RPMI8226 (cell line): ENCODE results near the gene MDM4.
"Not testable (repeated sequence)": the region's sequence is repeated elsewhere in the genome, so short reads cannot be mapped to it uniquely, and the experiment has no call there.

Experiments
- DNase-seq: peaks from one replicate; pipeline ENCODE4 v3.0.0-alpha.2; 2015

The MDM4 gene

DNA sequence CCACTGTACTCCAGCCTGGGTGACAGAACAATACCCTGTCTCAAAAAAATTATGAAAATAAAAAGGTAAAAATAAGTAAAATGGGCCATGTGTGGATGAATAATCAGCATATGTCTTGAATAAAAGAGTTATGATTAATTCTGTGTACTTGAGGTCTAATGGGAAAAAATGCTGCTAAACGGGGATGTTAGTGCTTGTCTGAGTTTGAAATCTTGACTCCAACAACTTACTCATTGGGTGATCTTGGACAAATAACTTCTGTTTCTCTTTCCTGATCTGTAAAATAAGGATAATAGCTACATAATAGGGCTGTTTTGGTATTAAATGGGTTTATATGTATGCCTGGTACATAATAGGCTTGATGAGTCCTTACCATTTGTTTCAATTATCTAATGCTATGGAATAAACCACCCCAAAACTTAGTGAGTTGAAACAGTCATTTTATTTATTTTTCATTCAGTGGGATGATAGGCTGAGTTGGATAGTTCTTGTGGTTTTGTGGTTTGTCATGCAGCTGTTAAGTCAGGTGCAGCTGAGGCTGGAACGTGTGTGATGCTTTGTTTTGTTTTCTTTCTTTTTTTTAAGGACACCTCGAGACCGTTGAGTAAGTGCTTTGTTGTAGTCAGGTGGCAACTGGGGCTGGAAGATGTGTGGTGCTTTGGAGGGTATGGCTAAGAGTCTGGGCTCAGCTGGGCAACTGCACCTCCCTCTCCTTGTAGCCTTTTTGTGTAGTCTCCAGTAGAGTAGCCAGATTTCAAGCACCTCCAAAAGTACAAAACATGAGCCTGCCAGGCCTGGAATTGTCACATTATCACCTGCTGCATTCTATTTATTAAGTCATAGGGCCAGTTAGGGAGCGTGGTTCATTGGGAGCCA lies 4.9 kb downstream of the MDM4 start:
- DNase-seq = peak; percentile 96

- DNase-seq = not testable (repeated sequence)
Measured at GRCh38 chr1:204521941-204522521, 5.8 kb downstream of the MDM4 start.

DNA sequence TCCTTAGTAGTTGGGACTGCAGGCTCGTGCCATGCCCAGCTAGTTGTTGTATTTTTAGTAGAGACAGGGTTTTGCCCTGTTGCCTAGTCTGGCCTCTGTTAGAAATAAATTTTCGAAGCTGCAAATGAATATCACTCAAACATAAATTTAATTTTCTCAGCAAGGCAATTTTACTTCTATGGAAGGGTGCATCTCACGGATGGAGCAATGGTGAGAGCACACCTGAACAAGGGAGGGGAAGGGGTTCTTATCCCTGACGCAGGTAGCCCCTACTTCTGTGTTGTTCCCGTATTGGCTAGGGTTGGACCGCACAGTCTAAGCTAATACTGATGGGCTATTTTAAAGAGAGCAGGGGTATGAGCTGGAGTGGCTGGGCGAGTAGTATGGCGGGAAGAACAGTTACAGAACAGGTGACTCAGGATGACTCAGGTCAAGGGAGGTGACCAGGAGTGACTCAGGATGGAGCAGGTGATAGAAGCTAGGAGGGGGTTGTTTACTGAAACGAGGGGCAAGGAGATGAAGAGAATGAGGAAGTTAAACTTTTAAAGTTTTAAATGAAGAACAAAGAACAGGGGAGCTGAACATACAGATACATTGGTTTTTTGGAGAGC lies 7.5 kb downstream of the MDM4 start:
- peak; percentile 40 for DNase-seq

DNA sequence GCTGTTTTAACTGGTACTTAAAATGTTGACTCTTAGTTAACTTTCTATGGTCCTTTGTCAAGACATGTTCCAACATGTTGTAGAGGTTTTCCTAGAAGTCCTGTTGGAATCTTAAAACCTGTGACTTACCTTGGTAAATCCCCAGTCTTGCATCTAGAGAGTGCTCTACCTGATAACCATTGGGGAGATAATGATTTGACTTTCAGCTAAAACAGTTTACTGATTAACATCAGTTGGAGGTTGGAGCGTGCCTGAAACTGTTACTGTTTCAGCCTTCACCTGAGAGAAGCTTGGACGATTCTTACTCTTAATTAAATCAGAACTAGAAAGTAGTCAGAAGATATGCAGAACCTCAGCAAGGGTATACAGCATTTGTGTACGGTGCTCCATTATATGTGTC lies 8.8 kb downstream of the MDM4 start:
- no peak for DNase-seq

DNA sequence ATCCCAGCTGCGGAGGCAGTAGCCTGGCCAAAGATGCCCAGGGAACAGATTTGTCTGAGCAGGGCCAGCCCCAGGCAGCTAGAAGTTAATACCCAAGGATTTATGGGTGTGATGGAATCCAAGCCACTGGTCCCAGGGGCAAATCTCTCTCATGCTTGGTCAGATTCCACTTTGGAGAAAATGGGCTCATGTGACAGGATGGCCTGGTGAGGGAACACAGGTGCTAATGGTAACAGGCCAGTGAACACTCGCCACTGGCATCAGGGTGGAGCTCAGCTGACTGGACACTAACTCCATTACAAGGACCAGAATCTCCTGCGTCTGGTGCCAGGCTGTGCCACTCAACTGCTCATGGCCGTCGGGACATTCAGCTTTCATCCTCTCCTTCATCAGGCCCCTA lies 12.0 kb downstream of the MDM4 start:
- DNase-seq = no peak

GRCh38 chr1:204528677-204529076 lies 12.5 kb downstream of the MDM4 start:
- no peak for DNase-seq

GRCh38 chr1:204529371-204529895 lies 13.2 kb downstream of the MDM4 start:
- DNase-seq = no peak

DNA sequence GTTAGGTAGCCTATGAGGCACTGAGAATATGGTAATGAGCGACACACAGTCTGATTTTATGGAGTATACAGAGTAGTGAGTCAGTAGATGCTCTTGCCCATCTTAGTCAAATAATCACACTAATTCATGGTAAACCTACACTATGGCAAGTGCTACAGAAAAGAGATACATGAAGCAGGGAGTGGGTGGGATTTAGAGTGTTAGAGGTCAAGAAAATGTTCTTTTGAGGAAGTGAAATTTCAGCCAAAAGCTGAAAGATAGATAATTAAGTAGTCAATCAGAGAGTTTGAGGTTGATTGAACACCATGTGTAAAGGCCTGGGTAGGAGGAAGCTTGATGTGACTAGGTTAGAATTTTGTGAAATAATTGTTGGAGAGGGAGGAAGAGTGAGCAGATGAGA lies 14.7 kb downstream of the MDM4 start:
- peak; percentile 28 for DNase-seq

- no peak for DNase-seq
Measured at GRCh38 chr1:204532832-204533231, 16.6 kb downstream of the MDM4 start.

- no peak for DNase-seq
Measured at GRCh38 chr1:204541626-204542025, 25.4 kb downstream of the MDM4 start.

DNA sequence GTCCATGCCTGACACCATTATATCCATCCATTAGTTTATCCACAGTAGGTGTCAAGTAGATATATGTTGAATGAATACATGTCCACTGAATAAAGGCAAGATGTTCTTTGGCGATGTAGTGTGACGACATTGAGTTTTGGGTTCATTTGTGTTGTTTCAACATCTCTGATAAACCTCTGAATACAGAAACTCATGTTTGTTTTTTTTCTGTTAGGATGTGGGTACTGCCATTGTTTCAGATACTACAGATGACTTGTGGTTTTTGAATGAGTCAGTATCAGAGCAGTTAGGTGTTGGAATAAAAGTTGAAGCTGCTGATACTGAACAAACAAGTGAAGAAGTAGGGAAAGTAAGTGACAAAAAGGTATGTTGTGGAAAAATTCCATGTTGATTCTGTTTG lies 28.1 kb downstream of the MDM4 start:
- DNase-seq = no peak

DNA sequence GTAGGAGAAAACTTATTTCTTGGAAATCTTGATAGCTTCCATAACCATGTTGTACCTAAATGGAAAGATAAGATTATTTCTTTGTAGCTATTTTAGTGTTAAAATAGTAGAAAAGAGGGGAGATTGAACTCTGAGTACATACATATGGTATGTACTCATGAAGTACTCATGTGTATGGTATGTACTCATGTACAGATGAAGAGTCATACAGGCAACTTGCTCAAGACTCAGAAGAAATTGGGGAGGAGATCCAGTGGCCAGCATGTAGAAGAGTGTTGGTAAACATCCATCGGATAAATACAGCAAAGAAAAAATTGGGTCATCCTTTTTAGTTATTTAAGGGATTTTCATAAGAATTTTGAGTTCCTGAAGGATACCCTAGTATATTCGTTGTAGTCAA lies 29.0 kb downstream of the MDM4 start:
- DNase-seq = no peak

DNA sequence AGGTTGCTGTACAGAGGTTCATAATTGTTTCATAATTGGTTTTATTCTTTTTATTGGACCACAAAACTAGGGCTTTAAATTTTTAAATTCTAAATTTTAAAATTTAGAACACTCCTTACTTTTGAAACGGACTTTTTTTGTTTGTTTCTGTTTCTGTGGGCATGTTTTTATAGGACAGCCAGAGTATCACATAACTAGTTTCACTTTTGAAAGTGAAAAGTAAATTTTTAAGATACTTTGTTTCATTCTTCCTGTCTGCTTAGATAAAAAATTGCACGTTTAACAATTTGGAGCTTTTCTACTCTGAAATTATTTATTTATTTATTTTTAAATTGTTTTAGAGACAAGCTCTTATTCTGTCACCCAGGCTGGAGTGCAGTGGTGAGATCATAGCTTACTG lies 29.7 kb downstream of the MDM4 start:
- no peak for DNase-seq

- DNase-seq = no peak
Measured at GRCh38 chr1:204548265-204548664, 32.1 kb downstream of the MDM4 start.

- no peak for DNase-seq
Measured at GRCh38 chr1:204549313-204549712, 33.1 kb downstream of the MDM4 start.

DNA sequence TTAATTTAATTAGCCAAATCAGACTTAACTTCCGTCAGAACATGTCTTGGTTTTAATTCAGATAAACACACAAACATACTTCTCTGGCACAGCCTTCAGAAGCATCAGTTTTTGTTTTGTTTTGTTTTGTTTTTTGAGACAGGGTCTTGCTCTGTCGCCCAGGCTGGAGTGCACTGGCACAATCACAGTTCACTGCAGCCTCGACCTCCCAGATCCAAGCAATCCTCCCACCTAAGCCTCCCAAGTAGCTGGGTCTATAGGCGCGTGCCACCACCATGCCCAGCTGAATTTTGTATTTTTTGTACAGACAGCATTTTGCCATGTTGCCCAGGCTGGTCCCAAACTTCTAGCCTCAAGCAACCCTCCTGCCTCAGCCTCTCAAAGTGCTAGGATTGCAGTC lies 34.7 kb downstream of the MDM4 start:
- no peak for DNase-seq

GRCh38 chr1:204556458-204557052 lies 40.3 kb downstream of the MDM4 start:
- no peak for DNase-seq

DNA sequence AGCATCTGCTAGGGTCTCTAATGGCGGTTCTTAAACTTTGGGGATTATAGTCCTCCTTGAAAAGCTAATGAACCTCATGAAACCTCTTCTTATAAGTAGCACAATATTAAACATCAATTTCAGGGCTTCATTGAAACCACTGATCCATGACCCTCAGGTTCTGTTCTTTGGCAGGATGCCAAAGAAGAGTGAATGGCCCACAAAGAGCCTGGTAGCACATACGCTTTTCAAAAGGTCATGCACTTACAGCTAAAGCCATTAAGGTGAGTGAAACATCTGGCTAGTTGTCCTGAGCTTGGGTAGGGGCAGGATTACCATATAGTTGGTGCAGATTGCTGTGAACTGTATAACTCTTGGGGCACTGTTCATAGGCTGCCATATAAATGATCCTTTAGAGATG lies 42.3 kb downstream of the MDM4 start:
- peak; percentile 12 for DNase-seq

DNA sequence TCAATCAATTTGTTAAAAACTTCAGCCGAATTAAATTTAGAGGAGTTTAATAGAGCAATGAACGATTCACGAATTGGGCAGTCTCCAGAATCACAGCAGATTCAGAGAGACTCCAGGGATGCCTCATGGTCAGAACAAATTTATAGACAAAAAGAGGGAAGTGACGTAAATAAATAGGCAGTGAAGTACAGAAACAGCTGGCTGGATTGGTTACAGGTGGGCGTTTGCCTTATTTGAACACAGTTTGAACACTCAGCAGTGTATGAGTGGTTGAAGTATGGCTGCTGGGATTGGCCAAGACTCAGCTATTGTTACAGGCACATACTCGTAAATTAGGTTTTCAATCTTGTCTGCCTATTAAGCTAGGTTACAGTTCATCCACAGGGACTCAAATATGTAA lies 43.8 kb downstream of the MDM4 start:
- DNase-seq = not testable (repeated sequence)

DNA sequence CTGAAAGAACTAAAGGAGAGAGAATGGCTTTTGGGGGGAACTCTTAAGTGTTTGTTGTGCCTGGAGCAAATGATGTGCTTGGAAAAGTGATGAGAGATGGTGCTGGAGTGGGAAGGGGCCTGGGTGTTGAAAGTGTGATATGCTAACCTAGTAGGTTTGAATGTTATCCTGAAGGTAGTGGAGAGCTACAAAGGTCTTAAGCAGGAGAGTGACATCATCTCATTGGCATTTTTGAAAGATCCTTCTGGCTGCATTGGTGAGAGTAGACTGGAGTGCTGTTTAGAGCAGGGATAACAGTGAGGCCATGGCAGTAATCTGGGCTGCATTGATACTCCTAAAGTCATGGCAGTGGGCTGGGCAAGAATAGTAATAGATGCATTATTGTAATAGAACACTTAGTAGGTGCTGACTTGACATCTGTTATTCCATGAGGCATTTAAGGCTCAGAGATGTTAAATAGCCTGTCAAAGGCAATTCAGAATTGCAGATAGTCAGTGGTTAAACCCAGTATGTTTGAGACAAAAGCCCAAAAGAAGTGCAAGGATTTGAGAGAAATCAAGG lies 44.5 kb downstream of the MDM4 start:
- DNase-seq = no peak

- DNase-seq = no peak
Measured at GRCh38 chr1:204562075-204562990, 46.1 kb downstream of the MDM4 start.

DNA sequence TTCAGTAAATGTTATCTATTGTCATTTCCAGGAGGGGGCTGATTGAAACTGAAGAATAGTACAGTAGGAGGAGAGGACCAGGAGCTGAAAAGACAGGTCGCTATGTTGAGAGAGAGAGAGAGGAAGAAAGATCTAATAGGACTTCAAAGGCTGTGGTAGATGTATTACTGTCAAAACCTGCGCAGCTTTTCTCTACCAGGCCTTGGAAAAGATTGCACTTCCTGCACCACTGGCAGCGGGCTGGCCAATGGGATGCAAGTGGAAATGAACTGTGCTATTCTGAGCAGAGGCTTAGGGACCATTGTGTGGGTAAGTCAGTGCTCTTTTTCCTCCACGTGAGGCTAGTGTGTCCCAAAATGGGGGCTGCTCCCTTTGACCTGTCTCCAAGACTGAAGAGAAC lies 47.1 kb downstream of the MDM4 start:
- DNase-seq = no peak
